ENCODE data around the gene ARMC7.
"Not testable (repeated sequence)": the region's sequence is repeated elsewhere in the genome, so short reads cannot be mapped to it uniquely, and the experiment has no call there.

GRCh38 chr17:75132018-75133000 is 22.5 kb downstream of the ARMC7 start:
- TF ChIP-seq, protein P1, sequence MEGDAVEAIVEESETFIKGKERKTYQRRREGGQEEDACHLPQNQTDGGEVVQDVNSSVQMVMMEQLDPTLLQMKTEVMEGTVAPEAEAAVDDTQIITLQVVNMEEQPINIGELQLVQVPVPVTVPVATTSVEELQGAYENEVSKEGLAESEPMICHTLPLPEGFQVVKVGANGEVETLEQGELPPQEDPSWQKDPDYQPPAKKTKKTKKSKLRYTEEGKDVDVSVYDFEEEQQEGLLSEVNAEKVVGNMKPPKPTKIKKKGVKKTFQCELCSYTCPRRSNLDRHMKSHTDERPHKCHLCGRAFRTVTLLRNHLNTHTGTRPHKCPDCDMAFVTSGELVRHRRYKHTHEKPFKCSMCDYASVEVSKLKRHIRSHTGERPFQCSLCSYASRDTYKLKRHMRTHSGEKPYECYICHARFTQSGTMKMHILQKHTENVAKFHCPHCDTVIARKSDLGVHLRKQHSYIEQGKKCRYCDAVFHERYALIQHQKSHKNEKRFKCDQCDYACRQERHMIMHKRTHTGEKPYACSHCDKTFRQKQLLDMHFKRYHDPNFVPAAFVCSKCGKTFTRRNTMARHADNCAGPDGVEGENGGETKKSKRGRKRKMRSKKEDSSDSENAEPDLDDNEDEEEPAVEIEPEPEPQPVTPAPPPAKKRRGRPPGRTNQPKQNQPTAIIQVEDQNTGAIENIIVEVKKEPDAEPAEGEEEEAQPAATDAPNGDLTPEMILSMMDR (IDR thresholded peaks at IDR 0.05), result not testable (repeated sequence)
- not testable (repeated sequence) for TF ChIP-seq EZH2phosphoT487, EZH2 (IDR thresholded peaks at IDR 0.05)

Measured in neural progenitor cell (in vitro differentiated cells).